Ishikawa (cell line): ENCODE results near the gene IER5.
A peak's percentile ranks its signal among the peaks of the same experiment; 100 is the strongest.

ENCODE experiments used
- CEBPB ChIP-seq: IDR thresholded peaks from 2 replicates; pipeline ENCODE4 v1.6.1; 2012
- CREB1 ChIP-seq: IDR thresholded peaks from 2 replicates; pipeline ENCODE4 v1.6.1; 2012; ENCODE audit warnings: low read depth
- EGR1 ChIP-seq: IDR thresholded peaks from 2 replicates; pipeline ENCODE4 v1.6.1; 2012
- EP300 ChIP-seq: IDR thresholded peaks from 2 replicates; pipeline ENCODE4 v1.6.1; 2012; ENCODE audit warnings: borderline replicate concordance
- FOXM1 ChIP-seq: IDR thresholded peaks from 2 replicates; pipeline ENCODE4 v1.6.1; 2012; ENCODE audit warnings: low read depth, borderline replicate concordance
- NFIC ChIP-seq: IDR thresholded peaks from 2 replicates; pipeline ENCODE4 v1.6.1; 2012
- RAD21 ChIP-seq: IDR thresholded peaks from 2 replicates; pipeline ENCODE4 v1.6.1; 2012; ENCODE audit warnings: low read depth
- TAF1 ChIP-seq: IDR thresholded peaks from 2 replicates; pipeline ENCODE4 v1.6.1; 2012; ENCODE audit warnings: low read depth, mild to moderate bottlenecking
- TCF12 ChIP-seq: IDR thresholded peaks from 2 replicates; pipeline ENCODE4 v1.6.1; 2012; ENCODE audit warnings: low read depth
- TEAD4 ChIP-seq: IDR thresholded peaks from 2 replicates; pipeline ENCODE4 v1.6.1; 2012
- YY1 ChIP-seq: IDR thresholded peaks from 2 replicates; pipeline ENCODE4 v1.6.1; 2012; ENCODE audit warnings: low read depth
- ZBTB7A ChIP-seq: IDR thresholded peaks from 2 replicates; pipeline ENCODE4 v1.6.1; 2012; ENCODE audit warnings: low read depth
- TF ChIP-seq, protein P1 (sequence below): IDR thresholded peaks from 2 replicates; pipeline ENCODE4 v1.6.1; 2012
- TF ChIP-seq, protein P2 (sequence below): IDR thresholded peaks from 2 replicates; pipeline ENCODE4 v1.6.1; 2012
- TF ChIP-seq, protein P3 (sequence below): IDR thresholded peaks from 2 replicates; pipeline ENCODE4 v1.6.1; 2012; ENCODE audit warnings: low read depth, mild to moderate bottlenecking

IER5 gene

DNA sequence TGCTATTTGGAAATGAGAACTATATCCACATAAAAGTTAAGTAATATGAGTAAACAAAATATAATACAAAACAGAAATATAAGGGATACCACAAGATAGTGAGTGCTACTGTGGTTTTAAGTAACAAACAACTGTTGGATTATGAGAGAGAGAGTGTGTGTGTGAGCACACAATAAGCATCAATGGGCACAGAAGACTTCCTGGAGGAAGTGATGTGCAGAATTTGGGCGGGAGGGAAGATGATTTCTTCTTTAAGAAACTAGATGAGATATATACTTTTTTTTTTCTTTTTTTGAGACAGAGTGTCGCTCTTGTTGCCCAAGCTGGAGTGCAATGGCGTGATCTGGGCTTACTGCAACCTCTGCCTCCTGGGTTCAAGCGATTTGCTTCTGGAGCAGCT lies 7.9 kb upstream of the IER5 start:
- TF ChIP-seq, protein P1, sequence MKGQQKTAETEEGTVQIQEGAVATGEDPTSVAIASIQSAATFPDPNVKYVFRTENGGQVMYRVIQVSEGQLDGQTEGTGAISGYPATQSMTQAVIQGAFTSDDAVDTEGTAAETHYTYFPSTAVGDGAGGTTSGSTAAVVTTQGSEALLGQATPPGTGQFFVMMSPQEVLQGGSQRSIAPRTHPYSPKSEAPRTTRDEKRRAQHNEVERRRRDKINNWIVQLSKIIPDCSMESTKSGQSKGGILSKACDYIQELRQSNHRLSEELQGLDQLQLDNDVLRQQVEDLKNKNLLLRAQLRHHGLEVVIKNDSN = no peak
- TF ChIP-seq YY1 (no peak), CREB1 (no peak), TCF12 (no peak), EGR1 (no peak), TAF1 (no peak), RAD21 (no peak), CEBPB (no peak), TEAD4 (no peak), EP300 (no peak)
- TF ChIP-seq, protein P2, sequence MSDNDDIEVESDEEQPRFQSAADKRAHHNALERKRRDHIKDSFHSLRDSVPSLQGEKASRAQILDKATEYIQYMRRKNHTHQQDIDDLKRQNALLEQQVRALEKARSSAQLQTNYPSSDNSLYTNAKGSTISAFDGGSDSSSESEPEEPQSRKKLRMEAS = no peak

DNA sequence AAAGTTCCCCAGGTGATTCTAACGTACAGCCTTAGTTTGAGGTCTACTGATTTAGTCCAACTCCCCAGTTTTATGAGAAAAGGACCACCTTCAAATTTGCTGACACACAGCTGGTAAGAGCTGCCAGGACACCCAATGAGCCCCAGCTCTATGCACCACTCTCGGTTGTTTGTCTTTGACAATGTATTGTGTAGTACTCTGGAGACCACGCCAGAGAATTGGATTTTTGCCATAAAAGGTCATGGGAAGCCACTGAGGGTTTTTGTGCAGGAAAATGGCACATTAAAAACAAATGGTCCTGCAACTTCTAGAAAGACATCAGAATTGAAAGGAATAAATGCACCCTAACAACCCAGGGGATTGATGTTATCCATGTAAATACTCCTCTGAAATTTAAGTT lies 7.1 kb upstream of the IER5 start:
- TF ChIP-seq FOXM1 (no peak), YY1 (no peak), CREB1 (no peak)

DNA sequence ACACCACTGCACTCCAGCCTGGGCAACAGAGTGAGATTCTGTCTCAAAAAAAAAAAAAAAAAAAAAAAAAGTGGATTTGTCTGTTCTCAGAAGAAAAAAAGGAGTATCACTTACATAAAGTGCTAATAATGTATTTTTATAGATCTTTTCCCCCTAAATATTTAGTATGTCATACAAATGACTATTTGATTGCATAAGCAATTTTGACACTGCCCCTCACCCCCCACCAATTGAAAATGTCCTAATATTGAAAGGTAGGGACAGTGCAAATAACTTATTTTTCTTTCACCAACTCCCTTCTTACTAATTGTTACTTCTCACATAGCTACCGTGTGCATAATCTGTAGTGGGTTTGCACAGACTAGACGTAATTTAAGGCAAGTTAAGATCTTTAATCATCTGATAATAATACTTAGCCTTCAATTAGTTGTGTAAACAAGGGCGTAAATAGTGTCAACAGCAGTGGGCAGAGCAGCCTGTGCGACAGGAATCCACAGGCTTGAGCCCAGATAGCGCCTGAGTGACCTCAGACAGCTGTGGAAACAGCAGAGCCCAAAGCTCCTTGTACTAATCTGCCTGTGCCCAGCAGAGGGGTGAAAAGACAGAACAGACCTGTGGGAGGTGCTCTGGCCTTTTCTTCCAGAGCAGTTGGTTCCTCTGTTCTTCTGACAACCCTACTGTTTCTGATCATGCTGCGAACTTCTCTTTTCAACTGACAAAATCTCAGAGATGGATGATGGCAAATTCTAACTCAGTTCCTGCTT lies 4.5 kb upstream of the IER5 start:
- TF ChIP-seq RAD21 = peak; percentile 87
- TF ChIP-seq, protein P2 = no peak
- TF ChIP-seq YY1 = no peak
- TF ChIP-seq TEAD4 = no peak
- TF ChIP-seq EGR1 = no peak
- no peak for TF ChIP-seq TCF12
- TF ChIP-seq, protein P3, sequence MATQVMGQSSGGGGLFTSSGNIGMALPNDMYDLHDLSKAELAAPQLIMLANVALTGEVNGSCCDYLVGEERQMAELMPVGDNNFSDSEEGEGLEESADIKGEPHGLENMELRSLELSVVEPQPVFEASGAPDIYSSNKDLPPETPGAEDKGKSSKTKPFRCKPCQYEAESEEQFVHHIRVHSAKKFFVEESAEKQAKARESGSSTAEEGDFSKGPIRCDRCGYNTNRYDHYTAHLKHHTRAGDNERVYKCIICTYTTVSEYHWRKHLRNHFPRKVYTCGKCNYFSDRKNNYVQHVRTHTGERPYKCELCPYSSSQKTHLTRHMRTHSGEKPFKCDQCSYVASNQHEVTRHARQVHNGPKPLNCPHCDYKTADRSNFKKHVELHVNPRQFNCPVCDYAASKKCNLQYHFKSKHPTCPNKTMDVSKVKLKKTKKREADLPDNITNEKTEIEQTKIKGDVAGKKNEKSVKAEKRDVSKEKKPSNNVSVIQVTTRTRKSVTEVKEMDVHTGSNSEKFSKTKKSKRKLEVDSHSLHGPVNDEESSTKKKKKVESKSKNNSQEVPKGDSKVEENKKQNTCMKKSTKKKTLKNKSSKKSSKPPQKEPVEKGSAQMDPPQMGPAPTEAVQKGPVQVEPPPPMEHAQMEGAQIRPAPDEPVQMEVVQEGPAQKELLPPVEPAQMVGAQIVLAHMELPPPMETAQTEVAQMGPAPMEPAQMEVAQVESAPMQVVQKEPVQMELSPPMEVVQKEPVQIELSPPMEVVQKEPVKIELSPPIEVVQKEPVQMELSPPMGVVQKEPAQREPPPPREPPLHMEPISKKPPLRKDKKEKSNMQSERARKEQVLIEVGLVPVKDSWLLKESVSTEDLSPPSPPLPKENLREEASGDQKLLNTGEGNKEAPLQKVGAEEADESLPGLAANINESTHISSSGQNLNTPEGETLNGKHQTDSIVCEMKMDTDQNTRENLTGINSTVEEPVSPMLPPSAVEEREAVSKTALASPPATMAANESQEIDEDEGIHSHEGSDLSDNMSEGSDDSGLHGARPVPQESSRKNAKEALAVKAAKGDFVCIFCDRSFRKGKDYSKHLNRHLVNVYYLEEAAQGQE = no peak

DNA sequence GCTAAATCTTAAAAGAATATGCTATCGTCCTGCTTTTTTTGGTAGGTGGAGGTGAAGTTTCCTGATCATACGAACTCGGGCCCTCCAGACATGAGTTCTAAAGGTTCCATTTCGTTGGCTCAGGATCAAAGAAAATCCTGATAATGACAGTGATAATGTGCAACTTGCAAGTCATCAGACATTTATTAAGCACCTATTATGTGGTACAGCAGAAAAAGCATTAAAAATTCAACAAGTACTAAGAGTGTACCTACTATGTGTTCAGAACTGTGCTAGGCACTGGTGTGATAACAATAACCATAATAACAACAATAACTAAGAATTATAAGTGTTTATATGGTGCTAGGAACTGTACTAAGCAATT lies 3.9 kb upstream of the IER5 start:
- TF ChIP-seq CEBPB = no peak
- no peak for TF ChIP-seq TCF12
- no peak for TF ChIP-seq ZBTB7A
- TF ChIP-seq YY1 = no peak
- no peak for TF ChIP-seq RAD21
- no peak for TF ChIP-seq FOXM1
- no peak for TF ChIP-seq NFIC

DNA sequence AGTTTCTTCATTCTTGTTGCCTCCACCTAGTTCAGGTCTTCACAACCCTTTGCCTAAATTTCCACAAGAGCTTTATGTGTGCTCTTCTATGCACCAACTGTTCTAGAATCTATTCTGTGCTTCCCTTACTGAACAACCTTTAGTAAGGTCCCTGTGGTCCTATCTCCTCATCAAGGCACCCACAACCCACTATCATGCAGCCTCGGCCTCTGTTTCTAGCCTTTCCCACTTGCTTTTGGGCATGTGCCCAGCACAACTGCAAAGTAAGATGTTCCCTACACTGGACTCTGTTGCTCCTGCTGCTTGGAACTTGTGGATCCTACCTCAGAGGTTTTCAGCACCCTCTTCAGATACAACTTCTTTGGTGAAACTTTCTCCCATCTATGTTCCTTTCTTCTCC lies 2.4 kb upstream of the IER5 start:
- TF ChIP-seq CREB1 = no peak
- no peak for TF ChIP-seq FOXM1
- TF ChIP-seq EGR1 = no peak
- no peak for TF ChIP-seq TEAD4
- TF ChIP-seq NFIC = no peak
- TF ChIP-seq EP300 = no peak
- TF ChIP-seq ZBTB7A = no peak
- no peak for TF ChIP-seq YY1
- TF ChIP-seq RAD21 = no peak
- TF ChIP-seq TCF12 = no peak

DNA sequence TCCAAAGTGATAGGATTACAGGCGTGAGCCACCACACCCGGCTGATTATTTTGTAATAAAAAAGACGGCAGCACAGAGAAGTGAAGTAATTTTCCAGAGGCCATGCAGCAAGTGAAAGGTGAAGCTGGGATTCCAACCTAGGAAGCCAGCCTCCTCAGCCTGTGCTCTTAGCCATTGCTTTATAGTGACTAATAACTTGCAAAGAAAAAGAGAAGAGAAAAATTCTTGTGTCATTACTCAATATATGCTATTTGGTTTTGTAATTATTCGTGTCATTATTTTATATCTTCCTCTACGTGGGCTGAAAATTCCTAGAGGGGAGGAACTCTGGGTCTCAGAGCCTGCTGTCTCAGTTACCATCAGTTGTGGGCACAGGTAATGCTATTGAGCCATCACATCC lies 1.6 kb upstream of the IER5 start:
- TF ChIP-seq YY1 (no peak), RAD21 (no peak), EGR1 (no peak), CEBPB (no peak)

DNA sequence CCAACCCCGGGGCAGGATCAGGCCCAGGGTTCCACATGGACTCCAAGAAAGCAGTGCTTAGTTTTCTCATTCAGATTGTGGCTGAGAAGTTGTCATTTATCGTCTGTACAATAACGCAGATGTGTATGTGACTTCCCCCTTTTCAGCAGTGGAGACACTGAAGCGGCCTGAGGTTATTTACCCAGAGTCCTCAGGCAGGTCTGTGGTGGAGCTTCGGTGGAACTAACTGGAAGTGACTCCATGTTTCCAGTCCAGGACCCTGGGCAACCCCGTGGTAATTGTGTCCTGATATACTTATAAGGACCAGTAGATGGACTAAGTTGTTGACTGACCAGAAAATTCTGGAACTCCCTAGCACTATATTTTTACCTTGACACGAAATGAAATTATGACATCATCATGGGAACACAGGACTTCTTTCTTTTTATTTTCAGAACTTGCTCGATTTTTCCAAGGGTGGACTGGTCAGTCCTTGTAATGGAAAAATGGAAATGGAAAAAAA lies 1.0 kb upstream of the IER5 start:
- no peak for TF ChIP-seq ZBTB7A
- no peak for TF ChIP-seq CREB1
- TF ChIP-seq YY1 = no peak
- no peak for TF ChIP-seq EGR1
- no peak for TF ChIP-seq FOXM1
- TF ChIP-seq, protein P3 = no peak
- TF ChIP-seq, protein P2 = no peak
- TF ChIP-seq, protein P1 = no peak
- TF ChIP-seq TCF12 = no peak
- no peak for TF ChIP-seq NFIC
- no peak for TF ChIP-seq TAF1
- TF ChIP-seq TEAD4 = no peak
- no peak for TF ChIP-seq RAD21
- no peak for TF ChIP-seq EP300
- no peak for TF ChIP-seq CEBPB
